SKM-1 (cell line): ENCODE data around the gene NFIX.

Experiments used
- DNase-seq: peaks from one replicate; lab custom pipeline; 2025; ENCODE audit not compliant: unreplicated experiment; lab: John Stamatoyannopoulos, UW

NFIX gene

GRCh38 chr19:13070425-13071140 is 75.3 kb downstream of the NFIX start:
- no peak for DNase-seq

GRCh38 chr19:13071444-13072187 is 76.3 kb downstream of the NFIX start:
- DNase-seq = no peak

GRCh38 chr19:13072188-13072908 is 77.1 kb downstream of the NFIX start:
- DNase-seq = no peak

GRCh38 chr19:13073263-13073662 is 78.0 kb downstream of the NFIX start:
- no peak for DNase-seq

GRCh38 chr19:13074378-13074777 is 79.1 kb downstream of the NFIX start:
- no peak for DNase-seq

- no peak for DNase-seq
Observed at GRCh38 chr19:13076320-13076719, 81.0 kb downstream of the NFIX start.

- DNase-seq = no peak
Observed at GRCh38 chr19:13076787-13077186, 81.5 kb downstream of the NFIX start.

- DNase-seq = no peak
Observed at GRCh38 chr19:13077240-13077639, 82.0 kb downstream of the NFIX start.

- no peak for DNase-seq
Observed at GRCh38 chr19:13078381-13078780, 83.1 kb downstream of the NFIX start.

- DNase-seq = no peak
Observed at GRCh38 chr19:13078897-13079541, 83.7 kb downstream of the NFIX start.

GRCh38 chr19:13079542-13079986 is 84.3 kb downstream of the NFIX start:
- DNase-seq = no peak

GRCh38 chr19:13082192-13083007 is 87.1 kb downstream of the NFIX start:
- DNase-seq = no peak

- no peak for DNase-seq
Observed at GRCh38 chr19:13083008-13083404, 87.7 kb downstream of the NFIX start.

GRCh38 chr19:13083627-13084026 is 88.4 kb downstream of the NFIX start:
- DNase-seq = no peak

- no peak for DNase-seq
Observed at GRCh38 chr19:13085666-13086065, 90.4 kb downstream of the NFIX start.

GRCh38 chr19:13086341-13086740 is 91.1 kb downstream of the NFIX start:
- no peak for DNase-seq

- no peak for DNase-seq
Observed at GRCh38 chr19:13087295-13087694, 92.0 kb downstream of the NFIX start.

GRCh38 chr19:13087795-13088537 is 92.7 kb downstream of the NFIX start:
- no peak for DNase-seq

GRCh38 chr19:13089139-13089856 is 94.0 kb downstream of the NFIX start:
- DNase-seq = no peak
